Measurements from ENCODE around the gene BTN1A1.

Gene BTN1A1

DNA sequence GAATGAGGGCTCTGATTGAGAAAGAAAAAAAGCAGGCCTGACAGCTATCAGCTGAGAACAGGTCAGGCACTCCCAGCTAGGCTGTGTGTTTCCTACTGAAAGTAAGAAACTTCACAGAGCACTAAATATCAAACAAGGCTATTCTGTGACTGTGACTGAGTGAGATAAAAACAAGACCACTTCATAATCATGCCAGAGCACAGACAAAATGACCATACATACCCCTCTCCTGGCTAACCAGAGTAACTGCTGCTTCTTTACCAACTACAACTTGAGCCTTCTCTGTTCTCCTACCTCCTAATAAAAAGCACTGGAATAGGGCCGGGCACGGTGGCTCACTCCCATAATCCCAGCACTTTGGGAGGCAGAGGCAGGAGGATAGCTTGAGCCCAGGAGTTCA, 6.8 kb upstream of the BTN1A1 start:
- Histone ChIP-seq H3K27me3 (ENCODE audit: insufficient read depth, low read depth, severe bottlenecking) (no peaks in the 10 kb centered on the region), H3K9me3 (ENCODE audit: severe bottlenecking) (no peaks in the 10 kb centered on the region), H3K4me3 (ENCODE audit: low read depth, low read length) (no peak overlapping the region), H3K27ac (no peak overlapping the region), H3K36me3 (no peaks in the 10 kb centered on the region)
- DNase-seq = no peak
- TF ChIP-seq, protein P1, sequence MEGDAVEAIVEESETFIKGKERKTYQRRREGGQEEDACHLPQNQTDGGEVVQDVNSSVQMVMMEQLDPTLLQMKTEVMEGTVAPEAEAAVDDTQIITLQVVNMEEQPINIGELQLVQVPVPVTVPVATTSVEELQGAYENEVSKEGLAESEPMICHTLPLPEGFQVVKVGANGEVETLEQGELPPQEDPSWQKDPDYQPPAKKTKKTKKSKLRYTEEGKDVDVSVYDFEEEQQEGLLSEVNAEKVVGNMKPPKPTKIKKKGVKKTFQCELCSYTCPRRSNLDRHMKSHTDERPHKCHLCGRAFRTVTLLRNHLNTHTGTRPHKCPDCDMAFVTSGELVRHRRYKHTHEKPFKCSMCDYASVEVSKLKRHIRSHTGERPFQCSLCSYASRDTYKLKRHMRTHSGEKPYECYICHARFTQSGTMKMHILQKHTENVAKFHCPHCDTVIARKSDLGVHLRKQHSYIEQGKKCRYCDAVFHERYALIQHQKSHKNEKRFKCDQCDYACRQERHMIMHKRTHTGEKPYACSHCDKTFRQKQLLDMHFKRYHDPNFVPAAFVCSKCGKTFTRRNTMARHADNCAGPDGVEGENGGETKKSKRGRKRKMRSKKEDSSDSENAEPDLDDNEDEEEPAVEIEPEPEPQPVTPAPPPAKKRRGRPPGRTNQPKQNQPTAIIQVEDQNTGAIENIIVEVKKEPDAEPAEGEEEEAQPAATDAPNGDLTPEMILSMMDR (IDR thresholded peaks at IDR 0.05; ENCODE audit: low read depth, low read length) = peak; percentile 36

DNA sequence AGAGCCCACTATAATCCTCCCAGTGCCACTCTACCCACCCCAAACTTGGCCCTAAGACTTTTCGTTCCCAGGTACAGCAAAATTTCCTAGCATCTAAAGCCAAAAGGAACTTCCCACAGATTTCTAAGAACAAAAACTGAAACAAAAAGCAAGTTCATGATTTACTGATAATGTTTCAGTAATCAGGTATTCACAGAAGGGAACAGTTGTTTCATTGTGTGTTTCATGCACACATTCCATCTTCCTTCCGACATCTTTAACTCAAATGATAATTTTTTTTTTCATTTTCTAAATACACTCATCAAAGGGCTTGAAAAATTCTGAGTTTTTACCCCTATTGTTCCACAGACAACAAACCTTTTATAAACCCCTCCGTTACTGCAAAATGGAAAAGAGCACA, 6.0 kb upstream of the BTN1A1 start:
- TF ChIP-seq, protein P1 (IDR thresholded peaks at IDR 0.05; ENCODE audit: low read depth, low read length) = no peak
- Histone ChIP-seq H3K27ac (no peak overlapping the region), H3K4me3 (ENCODE audit: low read depth, low read length) (no peak overlapping the region), H3K36me3 (no peaks in the 10 kb centered on the region), H3K9me3 (ENCODE audit: severe bottlenecking) (no peaks in the 10 kb centered on the region), H3K27me3 (ENCODE audit: insufficient read depth, low read depth, severe bottlenecking) (no peaks in the 10 kb centered on the region)
- DNase-seq = no peak

DNA sequence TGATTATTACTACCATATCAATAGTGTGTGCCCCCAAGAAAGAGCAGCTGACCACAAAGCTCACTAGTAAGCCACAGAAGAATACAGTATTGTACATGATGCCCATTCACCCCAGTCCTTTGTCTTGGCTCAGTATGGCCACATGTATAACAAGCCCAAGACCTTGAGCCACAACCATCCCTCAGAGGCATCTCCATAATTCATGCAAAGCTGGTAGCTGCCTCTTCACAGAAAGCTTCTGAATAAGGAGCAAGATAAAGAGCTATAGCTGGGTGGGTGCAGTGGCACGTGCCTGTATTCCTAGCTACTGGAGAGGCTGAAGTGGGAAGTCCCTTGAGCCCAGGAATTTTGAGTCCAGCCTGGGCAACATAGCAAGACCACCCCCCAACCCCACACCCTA, 4.8 kb upstream of the BTN1A1 start:
- no peaks in the 10 kb centered on the region for H3K9me3 ChIP-seq (ENCODE audit: severe bottlenecking)
- H3K27me3 ChIP-seq (ENCODE audit: insufficient read depth, low read depth, severe bottlenecking) = no peaks in the 10 kb centered on the region
- TF ChIP-seq, protein P1 (IDR thresholded peaks at IDR 0.05; ENCODE audit: low read depth, low read length) = no peak
- H3K4me3 ChIP-seq (ENCODE audit: low read depth, low read length) = no peak overlapping the region
- DNase-seq = no peak
- H3K36me3 ChIP-seq = no peaks in the 10 kb centered on the region
- H3K27ac ChIP-seq = no peak overlapping the region

DNA sequence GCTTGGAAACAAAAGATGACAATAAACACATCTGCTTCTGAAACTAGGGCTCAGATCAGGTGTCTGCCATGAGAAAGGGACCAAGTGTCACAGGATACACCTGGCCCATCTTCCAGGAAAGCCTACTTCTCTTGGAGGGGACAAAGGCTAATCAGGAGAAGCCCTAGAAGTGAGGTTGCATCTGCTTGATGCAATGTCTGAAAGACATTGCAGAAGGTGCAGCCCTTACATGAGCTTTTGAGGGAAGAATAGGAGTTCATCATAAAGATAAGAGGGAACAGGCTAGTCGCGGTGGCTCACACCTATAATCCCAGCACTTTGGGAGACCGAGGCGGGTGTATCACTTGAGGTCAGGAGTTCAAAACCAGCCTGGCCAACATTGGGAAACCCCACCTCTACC, 2.5 kb upstream of the BTN1A1 start:
- Histone ChIP-seq H3K27ac (no peak overlapping the region), H3K4me3 (ENCODE audit: low read depth, low read length) (no peak overlapping the region), H3K27me3 (ENCODE audit: insufficient read depth, low read depth, severe bottlenecking) (no peaks in the 10 kb centered on the region), H3K9me3 (ENCODE audit: severe bottlenecking) (no peaks in the 10 kb centered on the region), H3K36me3 (no peaks in the 10 kb centered on the region)
- TF ChIP-seq, protein P1 (IDR thresholded peaks at IDR 0.05; ENCODE audit: low read depth, low read length) = no peak
- DNase-seq = no peak

DNA sequence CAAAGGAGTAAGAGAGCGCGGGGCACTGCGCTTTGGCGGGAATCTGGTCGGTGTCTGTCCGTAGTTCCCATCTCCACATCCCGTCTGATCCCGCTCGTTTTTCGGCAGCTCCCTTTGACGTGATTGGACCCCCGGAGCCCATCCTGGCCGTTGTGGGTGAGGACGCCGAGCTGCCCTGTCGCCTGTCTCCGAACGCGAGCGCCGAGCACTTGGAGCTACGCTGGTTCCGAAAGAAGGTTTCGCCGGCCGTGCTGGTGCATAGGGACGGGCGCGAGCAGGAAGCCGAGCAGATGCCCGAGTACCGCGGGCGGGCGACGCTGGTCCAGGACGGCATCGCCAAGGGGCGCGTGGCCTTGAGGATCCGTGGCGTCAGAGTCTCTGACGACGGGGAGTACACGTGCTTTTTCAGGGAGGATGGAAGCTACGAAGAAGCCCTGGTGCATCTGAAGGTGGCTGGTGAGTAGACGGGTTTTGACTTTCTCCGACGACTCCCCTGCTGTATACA, 1.4 kb downstream of the BTN1A1 start:
- no peak overlapping the region; the same call in 1 of the 2 replicates for H3K27ac ChIP-seq
- H3K36me3 ChIP-seq = no peaks in the 10 kb centered on the region
- H3K9me3 ChIP-seq (ENCODE audit: severe bottlenecking) = no peaks in the 10 kb centered on the region
- DNase-seq = no peak
- no peaks in the 10 kb centered on the region for H3K27me3 ChIP-seq (ENCODE audit: insufficient read depth, low read depth, severe bottlenecking)
- TF ChIP-seq, protein P1 (IDR thresholded peaks at IDR 0.05; ENCODE audit: low read depth, low read length) = no peak
- H3K4me3 ChIP-seq (ENCODE audit: low read depth, low read length) = no peak overlapping the region

DNA sequence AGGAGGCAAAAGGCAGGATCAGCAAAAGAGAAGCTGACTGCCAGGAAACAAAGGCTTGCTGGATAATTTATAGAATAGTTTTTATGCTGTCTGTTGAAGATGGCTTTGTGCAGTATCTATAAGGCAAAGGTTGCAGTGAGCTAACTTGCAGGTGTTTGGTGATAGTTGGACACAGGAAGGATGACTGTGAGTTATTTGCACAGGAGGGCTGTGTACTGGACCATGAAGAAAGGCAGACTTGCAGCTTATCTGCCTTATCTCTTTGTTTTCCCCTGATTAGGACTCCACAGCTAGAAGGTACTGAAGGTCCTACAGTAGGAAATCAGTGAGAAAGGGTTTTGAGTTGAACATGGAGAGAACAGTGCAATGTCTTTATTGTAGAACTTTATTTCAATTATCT, 2.1 kb downstream of the BTN1A1 start:
- no peak overlapping the region for H3K4me3 ChIP-seq (ENCODE audit: low read depth, low read length)
- TF ChIP-seq, protein P1 (IDR thresholded peaks at IDR 0.05; ENCODE audit: low read depth, low read length) = no peak
- H3K27me3 ChIP-seq (ENCODE audit: insufficient read depth, low read depth, severe bottlenecking) = no peaks in the 10 kb centered on the region
- H3K27ac ChIP-seq = peak overlapping the region; percentile 54
- DNase-seq = peak; percentile 65
- no peaks in the 10 kb centered on the region for H3K36me3 ChIP-seq
- no peaks in the 10 kb centered on the region for H3K9me3 ChIP-seq (ENCODE audit: severe bottlenecking)

Measured in WERI-Rb-1 (cell line).